SK-N-SH (cell line): ENCODE measurements around the gene COX5B.

Source experiments
- CHD2 ChIP-seq: fragments of 150-350 bp; IDR thresholded peaks from 2 replicates; pipeline ENCODE4 v1.6.1; 2018; ENCODE audit warnings: low read length; ENCODE audit not compliant: partially characterized antibody
- EZH2phosphoT487 ChIP-seq: fragments of 200-600 bp; sonication (generic); IDR thresholded peaks from 2 replicates; pipeline ENCODE4 v1.6.1; 2017; ENCODE audit warnings: low read depth, mixed run types, mild to moderate bottlenecking, antibody characterized with exemption, moderate library complexity, borderline replicate concordance
- FOSL2 ChIP-seq: IDR thresholded peaks from 2 replicates; pipeline ENCODE4 v1.4.0; 2012; ENCODE audit warnings: low read depth, mild to moderate bottlenecking, moderate library complexity, borderline replicate concordance
- GATA2 ChIP-seq: sonication (generic); formaldehyde crosslinking; IDR thresholded peaks from 2 replicates; pipeline ENCODE4 v1.5.0; 2020; ENCODE audit warnings: mild to moderate bottlenecking, missing genetic modification reagents
- SMC3 ChIP-seq: IDR thresholded peaks from 2 replicates; pipeline ENCODE4 v1.6.1; 2012; ENCODE audit warnings: low read depth, low read length, improper control_type of control experiment
- TF ChIP-seq, protein P1 (sequence below): fragments of 200-600 bp; sonication (generic); IDR thresholded peaks from 2 replicates; pipeline ENCODE4 v1.6.1; 2017; ENCODE audit warnings: antibody characterized with exemption, mild to moderate bottlenecking, moderate library complexity

GRCh38 chr2:97660044-97660774 lies 14.3 kb downstream of the COX5B start:
- TF ChIP-seq, protein P1, sequence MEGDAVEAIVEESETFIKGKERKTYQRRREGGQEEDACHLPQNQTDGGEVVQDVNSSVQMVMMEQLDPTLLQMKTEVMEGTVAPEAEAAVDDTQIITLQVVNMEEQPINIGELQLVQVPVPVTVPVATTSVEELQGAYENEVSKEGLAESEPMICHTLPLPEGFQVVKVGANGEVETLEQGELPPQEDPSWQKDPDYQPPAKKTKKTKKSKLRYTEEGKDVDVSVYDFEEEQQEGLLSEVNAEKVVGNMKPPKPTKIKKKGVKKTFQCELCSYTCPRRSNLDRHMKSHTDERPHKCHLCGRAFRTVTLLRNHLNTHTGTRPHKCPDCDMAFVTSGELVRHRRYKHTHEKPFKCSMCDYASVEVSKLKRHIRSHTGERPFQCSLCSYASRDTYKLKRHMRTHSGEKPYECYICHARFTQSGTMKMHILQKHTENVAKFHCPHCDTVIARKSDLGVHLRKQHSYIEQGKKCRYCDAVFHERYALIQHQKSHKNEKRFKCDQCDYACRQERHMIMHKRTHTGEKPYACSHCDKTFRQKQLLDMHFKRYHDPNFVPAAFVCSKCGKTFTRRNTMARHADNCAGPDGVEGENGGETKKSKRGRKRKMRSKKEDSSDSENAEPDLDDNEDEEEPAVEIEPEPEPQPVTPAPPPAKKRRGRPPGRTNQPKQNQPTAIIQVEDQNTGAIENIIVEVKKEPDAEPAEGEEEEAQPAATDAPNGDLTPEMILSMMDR: no peak
- no peak for TF ChIP-seq EZH2phosphoT487
- no peak for TF ChIP-seq CHD2
- TF ChIP-seq FOSL2: no peak
- TF ChIP-seq GATA2 (CRISPR knock-in tag): no peak
- TF ChIP-seq SMC3: no peak
